G401.6 (cell line): ENCODE data around the gene COG2.

Experiments used
- FAIRE-seq: peaks from 2 replicates; lab custom pipeline; 2012; peaks lifted over from hg19 to GRCh38; lab: Jason Lieb, UNC

COG2 gene

GRCh38 chr1:230701895-230702768 is 59.9 kb downstream of the COG2 start:
- no peak for FAIRE-seq

GRCh38 chr1:230702934-230703678 is 60.8 kb downstream of the COG2 start:
- FAIRE-seq, result no peak

GRCh38 chr1:230703679-230704385 is 61.6 kb downstream of the COG2 start:
- FAIRE-seq, result no peak

DNA sequence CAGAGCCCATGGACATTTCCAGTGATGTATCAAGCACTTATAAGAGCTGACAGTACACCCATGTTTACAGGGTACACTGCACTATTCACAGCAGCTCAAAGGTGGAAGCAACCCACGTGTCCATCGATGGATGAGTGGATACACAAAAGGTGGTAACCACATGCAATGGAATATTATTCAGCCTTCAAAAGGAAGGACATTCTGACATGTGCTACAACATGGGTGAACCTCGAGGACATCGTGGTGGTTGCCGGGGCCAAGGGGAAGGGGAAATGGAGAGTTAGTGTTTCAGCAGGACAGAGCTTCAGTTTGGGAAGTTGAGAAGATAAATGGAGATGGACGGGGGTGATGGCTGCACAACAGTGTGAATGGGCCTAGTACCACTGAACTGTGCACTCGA is 62.5 kb downstream of the COG2 start:
- no peak for FAIRE-seq

- no peak for FAIRE-seq
These were observed 63.2 kb downstream of the COG2 start for GRCh38 chr1:230705289-230706019.

- no peak for FAIRE-seq
These were observed 63.9 kb downstream of the COG2 start for GRCh38 chr1:230706020-230706699.

GRCh38 chr1:230706887-230707731 is 64.8 kb downstream of the COG2 start:
- FAIRE-seq, result no peak

- FAIRE-seq, result no peak
These were observed 65.7 kb downstream of the COG2 start for GRCh38 chr1:230707732-230708630.

DNA sequence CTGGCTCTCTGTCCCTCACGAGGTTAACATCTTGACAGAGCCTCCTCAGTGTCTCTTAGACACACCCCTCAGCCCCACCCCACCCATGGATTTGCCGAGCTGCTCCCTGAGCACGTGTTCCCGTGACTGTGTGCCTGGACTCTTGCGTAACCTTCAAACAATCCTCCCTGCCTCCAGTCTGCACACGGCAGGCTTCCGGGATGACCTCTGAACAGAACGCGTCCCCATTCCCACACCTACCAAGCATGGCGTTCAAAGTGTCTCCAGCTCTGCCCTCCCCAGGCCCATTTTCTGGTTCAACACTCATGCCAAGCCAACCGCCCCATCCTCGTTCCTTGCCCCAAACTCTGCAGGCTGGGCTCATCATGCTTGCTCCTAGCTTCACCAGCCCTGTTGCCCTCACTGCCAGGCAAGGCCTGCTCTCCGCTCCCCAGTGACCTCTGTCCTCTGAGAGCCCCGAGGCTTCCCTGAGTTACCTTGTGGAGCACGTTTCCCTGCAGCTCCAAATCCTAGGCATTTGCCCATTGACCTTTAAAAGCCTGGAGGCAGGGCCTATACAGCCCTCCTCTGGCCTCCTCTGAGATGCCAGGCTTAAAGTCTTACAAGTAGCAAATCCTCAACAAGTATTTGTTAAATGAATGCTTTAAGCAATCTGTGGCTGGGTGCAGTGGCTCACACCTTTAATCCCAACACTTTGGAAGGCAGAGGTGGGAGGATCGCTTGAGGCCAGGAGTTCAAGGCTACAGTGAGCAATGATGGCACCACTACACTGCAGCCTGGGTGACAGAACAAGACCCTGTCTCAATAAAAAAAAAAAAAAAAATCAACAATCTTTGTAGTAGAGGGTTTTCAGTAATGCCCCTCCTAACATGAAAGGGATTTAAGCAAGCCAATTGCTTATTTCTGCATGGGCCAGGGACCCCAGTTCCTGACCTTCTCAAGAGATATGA is 66.6 kb downstream of the COG2 start:
- FAIRE-seq, result no peak

GRCh38 chr1:230709619-230710542 is 67.6 kb downstream of the COG2 start:
- no peak for FAIRE-seq

- FAIRE-seq, result no peak
These were observed 68.2 kb downstream of the COG2 start for GRCh38 chr1:230710543-230710904.

GRCh38 chr1:230711245-230711644 is 69.0 kb downstream of the COG2 start:
- FAIRE-seq, result no peak

- FAIRE-seq, result no peak
These were observed 70.2 kb downstream of the COG2 start for GRCh38 chr1:230712470-230712942.

DNA sequence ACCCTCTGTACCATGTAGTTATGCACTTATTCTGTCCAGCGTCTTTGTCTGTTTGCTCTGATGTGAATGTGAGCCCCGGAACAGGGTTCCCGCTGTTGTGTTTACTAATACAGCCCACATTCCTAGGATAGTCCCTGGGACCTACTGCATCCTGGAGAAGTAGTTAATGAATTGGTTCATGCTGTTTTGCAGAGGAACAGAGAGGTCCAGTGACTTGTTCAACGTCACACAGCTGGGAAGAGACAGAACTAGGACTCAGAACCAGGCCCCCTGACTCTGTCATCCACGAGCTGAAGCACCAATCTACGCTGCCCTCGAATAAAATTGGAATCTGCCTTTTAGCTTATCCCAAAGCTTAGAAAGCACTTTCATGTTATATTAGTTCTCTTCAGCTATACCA is 70.9 kb downstream of the COG2 start:
- no peak for FAIRE-seq

- FAIRE-seq, result no peak
These were observed 71.2 kb downstream of the COG2 start for GRCh38 chr1:230713547-230713914.

DNA sequence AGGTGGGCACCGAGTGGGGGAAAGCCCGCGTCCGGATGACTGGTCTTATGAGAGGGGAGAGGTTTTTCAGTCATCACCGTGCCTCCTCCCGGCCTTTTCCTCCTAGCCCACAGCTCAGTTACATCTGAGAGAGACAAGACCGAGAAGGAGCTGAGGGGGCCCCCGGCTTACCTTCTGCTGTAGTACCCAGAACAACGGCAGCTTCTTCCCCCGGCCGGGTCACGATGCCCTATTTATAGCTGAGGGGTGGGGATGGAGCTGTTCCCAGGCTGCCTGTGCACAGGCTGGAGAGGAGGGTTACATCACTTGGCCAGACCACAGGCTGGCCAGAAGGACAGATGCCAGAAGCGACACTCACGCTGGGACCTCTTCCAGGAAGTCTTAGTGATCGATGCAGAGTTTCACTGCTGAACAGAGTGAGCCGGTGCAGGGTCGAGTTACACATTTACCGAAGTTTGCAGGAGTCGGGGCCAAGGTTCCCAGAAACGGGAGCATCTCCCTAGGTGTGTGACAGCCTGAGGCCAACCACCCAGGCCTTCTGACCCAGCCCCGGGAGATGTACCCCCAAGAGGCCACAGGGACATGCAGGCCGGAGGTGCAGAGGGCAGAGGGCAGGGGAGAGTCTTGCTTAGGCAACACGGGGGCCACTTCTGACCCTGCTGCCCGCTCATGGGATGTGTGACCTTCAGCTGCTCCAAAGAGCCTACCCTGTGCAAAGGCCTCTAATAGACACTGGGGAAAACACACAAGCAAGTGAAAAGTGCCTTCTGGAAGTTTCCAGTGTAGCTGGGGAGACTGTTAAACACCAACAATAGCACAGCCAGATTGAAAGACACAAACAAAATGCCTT is 71.9 kb downstream of the COG2 start, which contains the start of gene AGT:
Gene AGT (minus strand): TSS at position 208 of the 850 bp plus-strand sequence. CDS start 3,299 bp downstream, outside the sequence.
- no peak for FAIRE-seq
